Activated B cell treated with CpG ODN at 0.5 μM for 24 hours (primary cell): ENCODE data around the gene NDUFAF4. TPM values are rescaled to one million over a fixed set of nuclear protein-coding genes. Genes with fewer than 3 reads are reported as not detected.
A peak's percentile ranks its signal among the peaks of the same experiment; 100 is the strongest.

Source experiments
- ATAC-seq: fragments of 200-7000 bp; cut with Tn5 transposase; one replicate; pipeline ENCODE4 v1.10.0; 2021; ENCODE audit warnings: low read depth, mild to moderate bottlenecking, moderate library complexity
- CTCF ChIA-PET: fragments of 350-600 bp; sonication (Branson Sonifier 250); formaldehyde crosslinking; loops from one replicate; lab custom pipeline; 2021; ENCODE audit warnings: antibody characterized with exemption; lab: Charles Lee
- POLR2A ChIA-PET: fragments of 350-600 bp; sonication (Branson Sonifier 250); formaldehyde crosslinking; loops from one replicate; lab custom pipeline; 2021; ENCODE audit warnings: antibody characterized with exemption; lab: Charles Lee
- DNase-seq: peaks from one replicate; pipeline ENCODE4 v3.0.0; 2022
- H3K27ac Mint-ChIP-seq: one replicate; pipeline ENCODE4 v1.8.0; 2020; ENCODE audit warnings: mixed read lengths
- H3K27me3 Mint-ChIP-seq: one replicate; pipeline ENCODE4 v1.8.0; 2021; ENCODE audit warnings: mixed read lengths
- H3K36me3 Mint-ChIP-seq: one replicate; pipeline ENCODE4 v1.8.0; 2021; ENCODE audit warnings: low read depth, mixed read lengths
- H3K4me1 Mint-ChIP-seq: one replicate; pipeline ENCODE4 v1.8.0; 2021; ENCODE audit warnings: mixed read lengths
- H3K4me3 Mint-ChIP-seq: one replicate; pipeline ENCODE4 v1.8.0; 2020; ENCODE audit warnings: mild to moderate bottlenecking, mixed read lengths
- H3K9me3 Mint-ChIP-seq: one replicate; pipeline ENCODE4 v1.8.0; 2020; ENCODE audit warnings: mixed read lengths
- intact Hi-C: fragments of 100-400 bp; cut with micrococcal nuclease; formaldehyde crosslinking; loops from one replicate; pipeline ENCODE4 v1.15.1; 2024
- total RNA-seq: library from RNA; stranded (reverse); gene quantifications from 2 replicates; pipeline ENCODE4 v1.2.3, GENCODE V29; 2022
- TF ChIP-seq, protein P1 (sequence below): fragments of 200-600 bp; IDR thresholded peaks from one replicate; pipeline ENCODE4 v1.8.0; 2022; ENCODE audit warnings: antibody characterized with exemption, mild to moderate bottlenecking

NDUFAF4 gene
- total RNA-seq, 1 donor from 2014 or later, result 39.9 TPM

DNA sequence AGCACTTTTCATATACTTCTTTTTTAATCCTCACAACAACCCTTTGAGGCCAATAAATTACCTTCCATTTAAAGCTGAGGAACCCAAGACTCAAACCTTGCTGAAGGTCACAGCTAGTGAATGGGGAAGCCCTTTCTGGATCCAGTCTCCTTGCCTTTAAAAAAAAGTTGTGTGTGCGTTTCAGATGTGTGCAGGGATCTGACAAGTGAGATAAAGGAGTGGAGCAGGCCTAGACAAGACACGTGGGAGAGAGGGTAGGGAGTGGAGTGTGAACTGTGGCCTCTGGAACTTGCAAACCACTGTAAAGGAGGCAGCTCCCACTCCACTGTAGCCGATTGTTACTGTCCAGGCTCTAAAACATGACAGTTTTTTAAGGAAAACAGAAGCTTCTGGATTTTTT lies 28.7 kb upstream of the NDUFAF4 start:
- Mint-ChIP-seq H3K27me3 (peaks cover 4% of the 10 kb centered on the region), H3K4me1 (peaks cover 24% of the 10 kb centered on the region), H3K4me3 (no peak overlapping the region), H3K36me3 (peaks cover 3% of the 10 kb centered on the region), H3K27ac (no peak overlapping the region), H3K9me3 (no peaks in the 10 kb centered on the region)
- ChIA-PET POLR2A (no interaction called here), CTCF (interaction anchor here (1.0 kb wide), 1 partner anchor 28 kb away, joined by 3 read pairs; no protein-coding TSS in a partner anchor)
- DNase-seq (no peak), ATAC-seq (no peak)
- intact Hi-C loops, result loop anchor here (10.0 kb wide), 2 partner anchors 118 to 1908 kb away; partner anchors contain the start of gene POU3F2
- TF ChIP-seq, protein P1, sequence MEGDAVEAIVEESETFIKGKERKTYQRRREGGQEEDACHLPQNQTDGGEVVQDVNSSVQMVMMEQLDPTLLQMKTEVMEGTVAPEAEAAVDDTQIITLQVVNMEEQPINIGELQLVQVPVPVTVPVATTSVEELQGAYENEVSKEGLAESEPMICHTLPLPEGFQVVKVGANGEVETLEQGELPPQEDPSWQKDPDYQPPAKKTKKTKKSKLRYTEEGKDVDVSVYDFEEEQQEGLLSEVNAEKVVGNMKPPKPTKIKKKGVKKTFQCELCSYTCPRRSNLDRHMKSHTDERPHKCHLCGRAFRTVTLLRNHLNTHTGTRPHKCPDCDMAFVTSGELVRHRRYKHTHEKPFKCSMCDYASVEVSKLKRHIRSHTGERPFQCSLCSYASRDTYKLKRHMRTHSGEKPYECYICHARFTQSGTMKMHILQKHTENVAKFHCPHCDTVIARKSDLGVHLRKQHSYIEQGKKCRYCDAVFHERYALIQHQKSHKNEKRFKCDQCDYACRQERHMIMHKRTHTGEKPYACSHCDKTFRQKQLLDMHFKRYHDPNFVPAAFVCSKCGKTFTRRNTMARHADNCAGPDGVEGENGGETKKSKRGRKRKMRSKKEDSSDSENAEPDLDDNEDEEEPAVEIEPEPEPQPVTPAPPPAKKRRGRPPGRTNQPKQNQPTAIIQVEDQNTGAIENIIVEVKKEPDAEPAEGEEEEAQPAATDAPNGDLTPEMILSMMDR, result no peak

DNA sequence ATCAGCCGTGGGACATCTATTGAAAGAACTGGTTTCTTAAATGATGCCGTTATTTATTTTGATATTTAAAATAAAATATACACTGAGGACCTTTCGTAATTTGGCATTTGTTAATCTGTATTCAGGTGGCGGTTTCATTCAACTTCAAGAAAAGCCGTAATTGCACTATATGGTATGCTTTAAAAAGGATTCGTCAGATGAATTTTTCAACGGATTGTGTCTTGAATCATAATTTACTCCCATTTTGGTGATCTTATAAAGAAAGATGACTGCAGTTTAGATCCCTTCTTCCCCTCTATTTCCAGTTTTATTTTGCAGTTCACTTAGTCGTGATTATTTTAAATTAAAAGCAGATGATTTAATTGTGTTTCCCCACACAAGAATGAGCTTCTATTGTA lies 27.6 kb upstream of the NDUFAF4 start:
- ATAC-seq, result no peak
- DNase-seq, result no peak
- Mint-ChIP-seq H3K36me3 (peaks cover 3% of the 10 kb centered on the region), H3K27me3 (no peaks in the 10 kb centered on the region), H3K4me1 (peaks cover 24% of the 10 kb centered on the region), H3K9me3 (no peaks in the 10 kb centered on the region), H3K27ac (peak overlapping the region; percentile 92), H3K4me3 (peak overlapping the region; percentile 94)
- TF ChIP-seq, protein P1, result no peak
- intact Hi-C loops, result loop anchor here (10.0 kb wide), 2 partner anchors 120 to 1910 kb away; partner anchors contain the start of gene POU3F2
- CTCF ChIA-PET, result interaction anchor here (0.8 kb wide), 1 partner anchor 403 kb away, joined by 3 read pairs; no protein-coding TSS in a partner anchor
- POLR2A ChIA-PET, result interaction anchor here (1.1 to 1.9 kb wide), 5 partner anchors 21 to 406 kb away, joined by 3 to 28 read pairs (median 4); partner anchors contain the start of genes NDUFAF4 and UFL1

DNA sequence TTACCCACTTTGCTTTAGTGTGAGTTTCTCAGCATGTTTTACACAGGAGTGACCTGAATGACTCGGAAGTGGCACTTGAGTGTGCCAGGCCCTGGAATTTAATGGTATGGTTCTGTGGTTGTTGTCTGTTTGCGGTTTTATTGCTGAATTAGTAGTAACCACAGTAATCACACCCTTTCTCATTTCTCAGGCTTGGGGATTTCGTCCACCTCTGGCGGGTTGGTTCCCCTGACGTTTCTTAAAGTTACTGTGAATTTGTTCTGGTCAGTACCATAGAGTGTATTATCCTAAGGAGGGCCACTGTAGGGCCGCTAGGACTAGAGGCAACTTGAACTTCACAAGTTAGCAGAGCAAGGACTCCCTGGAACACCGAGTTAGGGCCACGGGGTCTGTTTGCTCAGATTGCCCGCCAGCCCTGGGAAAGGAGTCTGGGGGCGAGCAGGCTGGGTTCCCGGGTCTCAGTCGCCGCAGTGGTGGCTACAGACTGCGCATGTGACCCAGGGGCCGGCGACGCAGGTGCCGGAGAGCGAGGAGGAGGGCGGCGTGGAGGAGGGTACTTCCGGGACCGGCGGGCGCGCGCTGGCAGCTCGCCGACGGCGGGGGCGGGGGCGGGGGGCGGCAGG lies 26.3 kb upstream of the NDUFAF4 start:
- peak overlapping the region; percentile 94 for H3K4me3 Mint-ChIP-seq
- POLR2A ChIA-PET, result interaction anchor here (0.7 to 1.9 kb wide), 8 partner anchors 23 to 405 kb away, joined by 3 to 28 read pairs (median 4); partner anchors contain the start of genes NDUFAF4 and UFL1
- intact Hi-C loops, result loop anchor here (1.0 to 10.0 kb wide), 6 partner anchors 27 to 1911 kb away; partner anchors contain the start of genes MANEA, MMS22L, NDUFAF4 and POU3F2
- CTCF ChIA-PET, result interaction anchor here (1.0 kb wide), 1 partner anchor 24 kb away, joined by 3 read pairs; no protein-coding TSS in a partner anchor
- DNase-seq (no peak), ATAC-seq (peak; percentile 10)
- peaks cover 3% of the 10 kb centered on the region for H3K36me3 Mint-ChIP-seq
- peaks cover 3% of the 10 kb centered on the region for H3K27me3 Mint-ChIP-seq
- peak overlapping the region; percentile 92 for H3K27ac Mint-ChIP-seq
- TF ChIP-seq, protein P1, result no peak
- no peaks in the 10 kb centered on the region for H3K9me3 Mint-ChIP-seq
- peaks cover 24% of the 10 kb centered on the region for H3K4me1 Mint-ChIP-seq

DNA sequence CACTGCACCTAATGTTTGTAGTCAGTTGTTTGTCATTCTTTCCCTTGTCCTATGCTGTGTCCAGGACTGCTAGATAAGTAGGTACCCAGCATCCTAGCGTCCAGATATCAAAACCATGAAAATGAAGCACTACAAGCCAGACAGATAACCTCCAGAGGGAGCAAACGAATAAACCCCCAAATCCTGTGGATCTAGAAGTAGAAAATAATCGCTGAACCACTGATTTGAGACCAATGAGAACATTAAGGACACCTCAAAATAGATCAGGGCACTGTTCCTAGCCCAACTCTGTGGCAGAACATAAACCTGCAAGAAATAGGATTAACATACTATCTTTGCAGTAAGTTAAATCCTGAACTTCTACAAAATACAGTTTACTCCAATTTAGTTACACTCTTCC lies 25.7 kb upstream of the NDUFAF4 start:
- peaks cover 3% of the 10 kb centered on the region for H3K27me3 Mint-ChIP-seq
- intact Hi-C loops, result loop anchor here (10.0 kb wide), 2 partner anchors 121 to 1911 kb away; partner anchors contain the start of gene POU3F2
- H3K36me3 Mint-ChIP-seq, result peaks cover 3% of the 10 kb centered on the region
- peaks cover 24% of the 10 kb centered on the region for H3K4me1 Mint-ChIP-seq
- H3K27ac Mint-ChIP-seq, result peak overlapping the region; percentile 92
- peak overlapping the region; percentile 94 for H3K4me3 Mint-ChIP-seq
- DNase-seq (no peak), ATAC-seq (no peak)
- ChIA-PET POLR2A (no interaction called here), CTCF (no interaction called here)
- TF ChIP-seq, protein P1, result no peak
- H3K9me3 Mint-ChIP-seq, result no peaks in the 10 kb centered on the region

DNA sequence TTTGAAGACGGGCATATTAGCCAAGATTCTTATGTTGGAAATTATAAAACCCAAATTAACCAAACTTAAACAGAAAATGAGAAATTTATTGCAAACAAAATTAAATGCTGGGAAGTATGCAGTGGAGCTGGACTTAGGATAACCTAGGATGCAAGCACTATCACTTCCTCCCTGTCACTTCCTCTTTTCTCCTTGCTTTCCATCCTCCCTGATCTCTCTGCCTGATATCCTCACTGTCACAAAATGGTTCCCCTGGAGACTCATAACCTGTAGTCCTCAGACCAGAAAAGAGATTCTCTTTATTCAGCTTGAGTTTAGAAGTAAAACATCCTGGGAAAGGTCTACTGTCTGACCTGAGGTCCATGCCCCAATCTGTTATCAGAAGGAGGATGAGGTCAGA lies 19.4 kb upstream of the NDUFAF4 start:
- TF ChIP-seq, protein P1, result no peak
- POLR2A ChIA-PET, result interaction anchor here (1.2 kb wide), 1 partner anchor 395 kb away, joined by 3 read pairs; the partner anchor contains the start of gene UFL1
- CTCF ChIA-PET, result no interaction called here
- no peak overlapping the region for H3K27ac Mint-ChIP-seq
- ATAC-seq (no peak), DNase-seq (no peak)
- no peaks in the 10 kb centered on the region for H3K36me3 Mint-ChIP-seq
- no peaks in the 10 kb centered on the region for H3K9me3 Mint-ChIP-seq
- H3K4me1 Mint-ChIP-seq, result peaks cover 4% of the 10 kb centered on the region
- H3K4me3 Mint-ChIP-seq, result no peak overlapping the region
- intact Hi-C loops, result no loop called here
- H3K27me3 Mint-ChIP-seq, result peaks cover 28% of the 10 kb centered on the region
